Karpas-422 (cell line): Measurements from ENCODE around the gene CPLX3. TPM values are rescaled to one million over a fixed set of nuclear protein-coding genes. Genes with fewer than 3 reads are reported as not detected.
A peak's percentile ranks its signal among the peaks of the same experiment; 100 is the strongest.

Source experiments
- DNase-seq: peaks from one replicate; pipeline ENCODE4 v3.0.0-alpha.2; 2015
- H2AFZ ChIP-seq: fragments of 200-600 bp; sonication (generic); 2 replicates; pipeline ENCODE4 v1.6.1; 2014; ENCODE audit warnings: antibody characterized with exemption, low read length, mixed read lengths
- H3K27ac ChIP-seq: fragments of 200-600 bp; sonication (generic); 2 replicates; pipeline ENCODE4 v1.5.1; 2014; ENCODE audit warnings: mild to moderate bottlenecking, low read length, moderate library complexity
- H3K27me3 ChIP-seq: fragments of 200-600 bp; sonication (generic); 2 replicates; pipeline ENCODE4 v1.6.1; 2014; ENCODE audit warnings: low read length, mixed read lengths
- H3K36me3 ChIP-seq: fragments of 200-600 bp; sonication (generic); 2 replicates; pipeline ENCODE4 v1.6.1; 2014; ENCODE audit warnings: low read length, mixed read lengths; ENCODE audit not compliant: insufficient read depth
- H3K4me1 ChIP-seq: fragments of 200-600 bp; sonication (generic); 2 replicates; pipeline ENCODE4 v1.6.1; 2014; ENCODE audit warnings: mild to moderate bottlenecking, low read length, mixed read lengths
- H3K4me2 ChIP-seq: fragments of 200-600 bp; sonication (generic); 2 replicates; pipeline ENCODE4 v1.6.1; 2014; ENCODE audit warnings: low read length, low read depth, mild to moderate bottlenecking; ENCODE audit not compliant: poor library complexity, severe bottlenecking
- H3K4me3 ChIP-seq: fragments of 200-600 bp; sonication (generic); 2 replicates; pipeline ENCODE4 v1.5.1; 2014; ENCODE audit warnings: mild to moderate bottlenecking, antibody characterized with exemption, low read length, mixed read lengths
- H3K79me2 ChIP-seq: fragments of 200-600 bp; sonication (generic); 2 replicates; pipeline ENCODE4 v1.6.1; 2014; ENCODE audit warnings: mild to moderate bottlenecking, low read length, mixed read lengths
- H3K9ac ChIP-seq: fragments of 200-600 bp; sonication (generic); 2 replicates; pipeline ENCODE4 v1.6.0; 2014; ENCODE audit warnings: low read length
- H3K9me2 ChIP-seq: fragments of 200-600 bp; sonication (generic), shearing (Covaris generic); replicated peaks from 2 replicates; pipeline ENCODE4 v1.6.0; 2014; ENCODE audit warnings: mild to moderate bottlenecking, low read length, moderate library complexity; ENCODE audit not compliant: insufficient read depth
- H3K9me3 ChIP-seq: fragments of 300-700, 200-600 bp; sonication (generic); 2 replicates; pipeline ENCODE4 v1.6.1; 2014; ENCODE audit warnings: low read length, mixed read lengths
- H4K20me1 ChIP-seq: fragments of 200-600 bp; sonication (generic); 2 replicates; pipeline ENCODE4 v1.6.1; 2014; ENCODE audit warnings: mild to moderate bottlenecking, antibody characterized with exemption, low read length, low read depth; ENCODE audit not compliant: insufficient read depth
- total RNA-seq: library from RNA; depleted of rRNA; stranded (reverse); fragments of >200 nt; shearing (Covaris generic); gene quantifications from 2 replicates; pipeline ENCODE4 v1.2.3, GENCODE V29; 2014; ENCODE audit warnings: low replicate concordance

The CPLX3 gene
- total RNA-seq, 1 experiment from 2014 or later: 5.2 TPM

- Histone ChIP-seq H3K4me2 (no peak overlapping the region), H3K79me2 (peaks cover 35% of the 10 kb centered on the region), H3K9me3 (no peaks in the 10 kb centered on the region), H3K36me3 (peaks cover 2% of the 10 kb centered on the region), H3K27ac (no peak overlapping the region), H3K27me3 (no peaks in the 10 kb centered on the region), H2AFZ (no peak overlapping the region), H3K9me2 (no peaks in the 10 kb centered on the region), H3K9ac (no peak overlapping the region), H4K20me1 (no peaks in the 10 kb centered on the region), H3K4me3 (no peak overlapping the region), H3K4me1 (peaks cover 32% of the 10 kb centered on the region)
- no peak for DNase-seq
Measured at GRCh38 chr15:74854453-74855022, 28.1 kb downstream of the CPLX3 start.

DNA sequence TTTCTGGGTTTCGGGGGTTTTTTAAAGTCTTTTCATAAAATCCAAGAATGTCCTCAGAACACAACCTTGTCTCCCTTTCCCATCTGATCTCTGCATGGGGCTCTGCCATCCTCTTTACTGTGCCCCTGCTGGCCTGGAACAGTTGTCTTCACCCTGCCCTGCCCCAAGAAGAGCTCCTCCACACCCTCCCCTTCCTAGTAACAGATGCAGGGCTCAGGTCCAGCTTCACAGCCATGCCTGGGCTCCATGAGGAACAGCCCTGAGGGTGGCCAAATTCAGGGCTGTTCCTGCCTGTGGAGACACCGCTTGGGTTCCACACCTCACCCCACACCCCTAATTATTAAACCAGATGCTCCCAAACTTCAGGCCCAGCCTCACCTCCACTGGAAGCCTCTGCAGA, 29.4 kb downstream of the CPLX3 start:
- Histone ChIP-seq H3K79me2 (peaks cover 42% of the 10 kb centered on the region), H3K4me1 (peaks cover 38% of the 10 kb centered on the region), H3K4me3 (no peak overlapping the region), H3K9me3 (no peaks in the 10 kb centered on the region), H3K27me3 (no peaks in the 10 kb centered on the region), H3K9me2 (no peaks in the 10 kb centered on the region), H4K20me1 (no peaks in the 10 kb centered on the region), H3K27ac (no peak overlapping the region), H3K4me2 (no peak overlapping the region), H3K36me3 (no peaks in the 10 kb centered on the region; the same call in 1 of the 2 replicates), H2AFZ (no peak overlapping the region), H3K9ac (no peak overlapping the region)
- no peak for DNase-seq

DNA sequence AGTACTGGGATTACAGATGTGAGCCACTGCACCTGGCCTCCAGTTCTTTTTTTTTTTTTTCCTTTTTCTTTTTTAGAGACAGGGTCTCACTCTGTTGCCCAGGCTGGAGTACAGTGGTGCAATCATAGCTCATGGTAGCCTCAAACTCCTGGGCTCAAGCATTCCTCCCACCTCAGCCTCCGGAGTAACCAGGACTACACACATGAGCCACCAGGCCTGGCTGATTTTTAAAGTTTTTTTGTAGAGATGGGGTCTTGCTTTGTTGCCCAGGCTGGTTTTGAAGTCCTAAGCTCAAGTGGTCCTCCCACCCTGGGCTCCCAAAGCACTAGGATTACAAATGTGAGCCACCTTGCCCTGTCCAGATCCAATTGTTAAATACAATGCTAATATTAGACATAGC, 30.1 kb downstream of the CPLX3 start:
- Histone ChIP-seq H3K36me3 (no peaks in the 10 kb centered on the region; the same call in 1 of the 2 replicates), H3K27me3 (no peaks in the 10 kb centered on the region), H3K9me2 (no peaks in the 10 kb centered on the region), H3K27ac (peak overlapping the region; percentile 80), H3K9me3 (no peaks in the 10 kb centered on the region), H3K4me2 (no peak overlapping the region), H3K79me2 (peaks cover 47% of the 10 kb centered on the region), H3K9ac (0 out of 2 replicates have a peak overlapping the region, but pooled peaks have one; percentile 36), H3K4me1 (peaks cover 38% of the 10 kb centered on the region), H2AFZ (no peak overlapping the region), H4K20me1 (no peaks in the 10 kb centered on the region), H3K4me3 (no peak overlapping the region)
- no peak for DNase-seq

GRCh38 chr15:74857082-74857655, 30.7 kb downstream of the CPLX3 start:
- Histone ChIP-seq H3K4me1 (peaks cover 38% of the 10 kb centered on the region), H3K9me2 (no peaks in the 10 kb centered on the region), H3K27ac (peak overlapping the region; percentile 80), H3K27me3 (no peaks in the 10 kb centered on the region), H3K4me3 (no peak overlapping the region), H2AFZ (no peak overlapping the region), H3K4me2 (peak overlapping the region; percentile 40), H3K36me3 (no peaks in the 10 kb centered on the region; the same call in 1 of the 2 replicates), H3K79me2 (peaks cover 47% of the 10 kb centered on the region), H4K20me1 (no peaks in the 10 kb centered on the region), H3K9ac (peak overlapping the region; percentile 36; the same call in 1 of the 2 replicates), H3K9me3 (no peaks in the 10 kb centered on the region)
- peak; percentile 69 for DNase-seq

- Histone ChIP-seq H3K4me2 (peak overlapping the region; percentile 40), H3K36me3 (no peaks in the 10 kb centered on the region; the same call in 1 of the 2 replicates), H3K9ac (peak overlapping the region; percentile 36; the same call in 1 of the 2 replicates), H2AFZ (no peak overlapping the region), H3K27me3 (no peaks in the 10 kb centered on the region), H3K27ac (peak overlapping the region; percentile 80), H3K4me1 (peaks cover 38% of the 10 kb centered on the region), H4K20me1 (no peaks in the 10 kb centered on the region), H3K79me2 (peaks cover 53% of the 10 kb centered on the region), H3K4me3 (no peak overlapping the region), H3K9me2 (no peaks in the 10 kb centered on the region), H3K9me3 (no peaks in the 10 kb centered on the region)
- no peak for DNase-seq
Measured at GRCh38 chr15:74857671-74858368, 31.4 kb downstream of the CPLX3 start.

GRCh38 chr15:74858369-74858740, 31.9 kb downstream of the CPLX3 start:
- H2AFZ ChIP-seq: no peak overlapping the region
- no peaks in the 10 kb centered on the region; the same call in 1 of the 2 replicates for H3K36me3 ChIP-seq
- peaks cover 38% of the 10 kb centered on the region for H3K4me1 ChIP-seq
- peak overlapping the region; percentile 80 for H3K27ac ChIP-seq
- no peaks in the 10 kb centered on the region for H3K27me3 ChIP-seq
- peaks cover 58% of the 10 kb centered on the region for H3K79me2 ChIP-seq
- H3K4me3 ChIP-seq: no peak overlapping the region
- H3K9ac ChIP-seq: peak overlapping the region; percentile 36; the same call in 1 of the 2 replicates
- no peak for DNase-seq
- no peaks in the 10 kb centered on the region for H3K9me2 ChIP-seq
- H3K4me2 ChIP-seq: peak overlapping the region; percentile 40
- H4K20me1 ChIP-seq: no peaks in the 10 kb centered on the region
- no peaks in the 10 kb centered on the region for H3K9me3 ChIP-seq

GRCh38 chr15:74863239-74864056, 37.0 kb downstream of the CPLX3 start:
- DNase-seq: no peak
- H3K9me2 ChIP-seq: no peaks in the 10 kb centered on the region
- no peaks in the 10 kb centered on the region for H3K27me3 ChIP-seq
- H2AFZ ChIP-seq: no peak overlapping the region
- no peak overlapping the region for H3K4me3 ChIP-seq
- no peaks in the 10 kb centered on the region for H4K20me1 ChIP-seq
- no peak overlapping the region for H3K9ac ChIP-seq
- no peaks in the 10 kb centered on the region for H3K9me3 ChIP-seq
- H3K4me2 ChIP-seq: no peak overlapping the region
- H3K27ac ChIP-seq: no peak overlapping the region
- peaks cover 76% of the 10 kb centered on the region for H3K79me2 ChIP-seq
- H3K4me1 ChIP-seq: peaks cover 27% of the 10 kb centered on the region
- peaks cover 13% of the 10 kb centered on the region for H3K36me3 ChIP-seq

GRCh38 chr15:74864296-74864695, 37.9 kb downstream of the CPLX3 start:
- Histone ChIP-seq H3K9me3 (no peaks in the 10 kb centered on the region), H3K4me3 (no peak overlapping the region), H3K9ac (no peak overlapping the region), H3K4me2 (no peak overlapping the region), H3K4me1 (peaks cover 18% of the 10 kb centered on the region), H3K27me3 (no peaks in the 10 kb centered on the region), H3K27ac (no peak overlapping the region), H3K9me2 (no peaks in the 10 kb centered on the region), H4K20me1 (no peaks in the 10 kb centered on the region), H2AFZ (no peak overlapping the region), H3K79me2 (peaks cover 78% of the 10 kb centered on the region), H3K36me3 (peaks cover 19% of the 10 kb centered on the region)
- DNase-seq: no peak
